GM18502 (cell line): Measurements from ENCODE around the gene AKNA.
A peak's percentile ranks its signal among the peaks of the same experiment; 100 is the strongest.

Experiments used
- ATAC-seq: cut with Tn5 transposase; IDR thresholded peaks from one replicate; pipeline ENCODE4 v1.9.1; 2021; ENCODE audit warnings: mild to moderate bottlenecking; ENCODE audit not compliant: unreplicated experiment, poor library complexity

Gene AKNA

DNA sequence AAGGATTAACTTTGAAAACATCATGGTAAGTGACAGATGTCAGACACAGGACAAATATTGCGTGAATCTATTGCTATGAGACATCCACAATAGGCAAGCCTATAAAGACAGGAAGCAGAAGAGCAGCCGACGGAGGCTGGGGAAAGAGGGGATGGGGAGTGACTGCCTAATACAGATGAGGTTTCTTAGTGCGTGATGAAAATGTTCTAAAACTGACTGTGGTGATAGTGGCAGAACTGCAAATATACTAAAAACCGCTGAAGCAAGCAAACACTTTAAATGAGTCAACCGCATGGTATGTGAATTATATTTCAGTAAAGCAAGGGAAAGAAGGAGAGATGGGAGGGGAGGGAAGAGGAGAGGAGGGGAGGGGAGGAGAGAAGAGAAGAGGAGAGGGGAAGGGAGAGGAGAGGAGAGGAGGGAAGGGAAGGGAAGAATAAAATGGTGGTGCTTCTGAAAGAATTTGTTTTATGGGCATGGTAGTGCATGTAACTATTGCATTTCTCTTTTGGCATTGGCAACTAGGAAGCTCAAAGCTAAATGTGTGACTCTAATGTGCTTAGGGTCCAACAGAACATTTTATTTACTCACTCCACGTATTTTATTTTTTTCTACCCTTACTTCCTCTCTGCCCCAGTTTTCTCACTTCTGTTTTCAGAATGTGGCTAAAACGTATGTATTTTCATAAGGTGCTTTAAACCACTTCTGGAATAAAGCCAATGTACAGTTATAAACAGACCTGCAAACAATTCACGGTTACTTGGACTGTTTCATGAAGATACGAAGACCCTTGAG, 21.3 kb downstream of the AKNA start:
- peak; percentile 55 for ATAC-seq

DNA sequence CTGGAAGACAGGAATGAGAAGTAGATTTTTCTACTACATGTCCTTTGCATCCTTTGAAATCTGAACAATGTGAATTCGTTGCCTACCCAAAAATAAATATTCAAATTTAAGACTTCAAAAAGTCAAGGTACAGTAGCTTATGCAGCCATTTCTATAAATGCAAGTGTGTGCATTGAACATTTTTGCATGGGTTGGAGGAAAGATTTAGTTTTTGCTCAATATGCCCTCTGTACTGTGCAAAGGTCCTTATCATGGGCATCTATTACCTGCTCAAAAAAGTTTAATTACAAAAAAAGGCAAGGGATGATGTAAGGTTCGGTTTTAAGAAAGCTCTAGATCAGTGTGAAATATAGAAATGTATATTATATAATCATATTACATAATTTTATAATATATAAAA, 22.6 kb downstream of the AKNA start:
- ATAC-seq: no peak

DNA sequence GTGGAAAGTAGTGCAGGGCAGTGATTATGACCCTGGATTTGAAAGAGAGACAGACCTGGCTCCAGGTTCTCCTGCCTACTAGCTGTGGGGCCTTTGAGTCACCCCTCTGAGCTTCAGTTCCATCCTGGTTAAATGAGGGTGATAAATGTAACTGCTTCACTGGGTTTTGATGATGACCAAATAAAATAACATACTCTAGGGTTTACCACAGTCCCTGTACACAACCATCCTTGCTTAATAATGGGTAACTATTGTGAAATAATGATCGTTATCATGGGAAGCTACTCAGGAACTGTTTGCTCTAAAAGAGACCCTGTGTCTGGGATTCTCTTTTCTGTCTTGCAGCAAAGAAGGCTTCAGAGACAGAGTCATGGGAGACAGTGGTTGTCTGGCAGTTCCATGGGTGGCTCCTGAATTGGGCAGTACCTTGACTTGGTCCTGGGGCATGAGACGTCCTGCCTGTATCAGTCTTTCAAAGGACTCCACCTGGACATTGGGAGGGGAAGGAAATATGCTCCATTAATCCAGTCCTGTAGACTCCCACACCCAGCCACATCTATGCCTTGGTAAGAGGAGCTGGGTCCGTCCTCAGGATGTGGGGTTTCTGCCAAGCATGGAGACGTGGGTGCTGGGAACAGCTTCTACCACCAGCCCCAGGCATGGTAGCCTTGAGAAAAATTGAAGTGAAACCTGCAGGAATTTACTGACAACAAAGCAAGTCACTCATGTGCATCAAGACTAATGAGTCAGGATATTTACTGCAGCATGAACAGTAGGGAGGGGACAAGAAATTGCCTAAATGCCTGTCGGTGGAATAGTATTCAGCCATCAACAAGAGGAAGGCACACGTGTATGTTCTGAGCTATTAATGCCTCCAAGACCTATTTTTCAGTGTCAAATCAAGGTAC, 23.4 kb downstream of the AKNA start:
- peak; percentile 30 for ATAC-seq

DNA sequence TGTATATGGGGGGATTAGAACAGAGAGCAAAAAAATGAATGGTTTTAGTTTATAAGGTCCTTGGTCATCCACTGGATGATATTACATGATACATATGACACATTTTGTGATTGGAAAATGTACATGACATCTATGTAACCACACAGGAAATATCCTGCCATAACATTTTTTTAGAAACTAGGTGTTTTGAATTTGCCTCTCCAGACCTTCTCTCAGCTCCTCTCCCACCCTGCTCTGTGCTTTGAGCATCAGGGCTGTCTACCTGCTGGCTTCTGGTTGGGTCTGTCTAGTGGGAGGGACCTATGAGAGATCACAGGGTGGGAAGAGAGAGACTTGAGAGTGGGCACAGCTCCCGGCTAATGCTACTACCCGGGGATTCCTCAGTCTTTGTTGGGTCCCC, 24.4 kb downstream of the AKNA start:
- ATAC-seq: no peak

DNA sequence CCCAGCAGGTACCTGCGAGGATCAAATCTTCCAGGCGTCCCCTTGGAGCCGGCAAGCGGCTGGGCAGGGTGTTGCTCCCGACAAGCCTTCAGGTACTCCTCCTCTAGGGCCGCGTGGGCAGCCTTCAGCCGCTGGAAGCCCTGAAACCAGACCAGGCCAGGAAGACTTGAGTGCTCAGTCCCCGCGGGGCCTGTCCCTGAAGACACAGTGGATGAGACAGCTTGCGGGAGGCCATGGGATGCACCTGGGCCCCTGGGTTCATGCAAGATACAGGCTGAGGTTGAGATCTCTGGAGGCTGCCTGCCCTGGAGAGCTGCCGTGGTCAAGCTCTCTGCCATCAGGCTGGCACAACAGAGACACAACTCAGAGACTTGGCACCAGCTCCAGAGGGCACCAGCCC, 25.4 kb downstream of the AKNA start:
- ATAC-seq: no peak

DNA sequence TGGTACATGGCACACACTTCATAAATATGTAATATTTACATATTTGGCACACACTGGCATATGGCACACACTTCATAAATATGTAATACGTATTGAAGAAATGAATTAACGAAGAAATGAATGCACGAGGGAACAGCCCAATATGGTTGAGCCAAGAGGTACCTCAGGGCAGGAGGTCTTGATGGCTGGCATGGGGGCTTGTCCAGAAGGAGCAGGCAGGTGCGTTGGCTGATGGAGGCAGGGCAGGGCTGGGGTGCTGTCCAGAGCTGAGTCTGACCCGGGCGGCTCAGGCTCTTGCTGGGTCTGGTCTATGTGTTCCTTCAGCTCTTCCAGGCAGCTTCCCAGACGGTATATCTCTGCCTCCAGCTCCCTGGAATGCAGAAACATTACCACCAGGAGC, 26.2 kb downstream of the AKNA start:
- no peak for ATAC-seq

DNA sequence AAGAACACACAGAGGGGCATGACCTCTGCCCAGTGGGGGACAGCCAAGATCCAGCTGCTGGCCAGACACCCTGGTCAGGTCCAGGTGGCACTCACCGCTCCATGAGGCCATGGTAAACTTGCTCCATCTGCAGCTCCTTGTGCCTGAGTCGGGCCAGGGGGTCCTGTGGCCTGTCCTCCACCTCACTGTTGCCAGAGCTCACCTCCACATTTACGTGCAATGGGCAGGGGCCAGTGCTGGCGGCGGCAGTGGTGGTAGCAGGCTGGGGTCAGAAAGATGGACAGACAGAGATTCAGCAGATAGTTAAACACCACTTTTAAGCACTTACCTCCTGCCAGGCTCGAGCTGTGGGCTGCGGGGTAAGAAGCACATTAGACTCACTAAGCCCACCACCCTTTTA, 28.0 kb downstream of the AKNA start:
- no peak for ATAC-seq

DNA sequence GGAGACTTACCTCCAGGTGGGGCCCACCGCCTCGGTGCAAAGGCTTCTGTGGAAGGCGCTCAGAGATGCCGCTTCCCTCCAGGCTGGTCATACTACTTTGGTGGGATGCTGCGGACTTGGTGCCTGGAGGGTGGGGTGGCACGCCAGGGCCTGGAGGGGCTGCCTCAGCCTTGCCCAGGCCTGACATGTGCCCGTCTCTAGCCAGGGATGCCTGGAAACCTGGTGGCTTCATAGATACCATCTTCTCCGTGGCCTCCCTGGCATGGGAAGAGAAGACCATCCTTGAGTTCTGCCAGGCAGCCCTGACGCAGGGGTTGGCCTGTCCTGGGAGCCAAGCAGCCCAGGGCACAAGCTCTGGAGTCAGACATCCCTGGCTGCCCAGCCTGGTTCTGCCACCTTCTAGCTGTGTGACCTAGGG, 29.9 kb downstream of the AKNA start:
- no peak for ATAC-seq

DNA sequence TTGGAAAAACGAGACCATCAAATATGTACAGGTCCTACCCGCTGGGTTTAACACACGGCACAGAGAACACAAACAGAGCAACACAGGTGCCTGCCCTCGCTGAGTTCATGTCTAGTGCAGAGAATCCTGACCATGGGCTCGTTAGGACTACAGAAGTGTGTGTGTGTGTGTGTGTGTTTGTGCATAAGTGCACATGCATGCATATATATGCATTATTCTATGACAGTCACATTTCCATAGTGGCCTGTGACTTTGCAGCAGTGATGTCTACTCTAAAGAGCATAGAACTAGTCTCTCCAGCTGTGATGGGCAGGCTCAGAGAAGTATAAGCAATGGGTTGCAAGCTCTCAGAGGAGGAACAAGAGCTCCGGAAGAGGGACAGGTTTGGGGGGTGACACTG, 30.4 kb downstream of the AKNA start:
- no peak for ATAC-seq

DNA sequence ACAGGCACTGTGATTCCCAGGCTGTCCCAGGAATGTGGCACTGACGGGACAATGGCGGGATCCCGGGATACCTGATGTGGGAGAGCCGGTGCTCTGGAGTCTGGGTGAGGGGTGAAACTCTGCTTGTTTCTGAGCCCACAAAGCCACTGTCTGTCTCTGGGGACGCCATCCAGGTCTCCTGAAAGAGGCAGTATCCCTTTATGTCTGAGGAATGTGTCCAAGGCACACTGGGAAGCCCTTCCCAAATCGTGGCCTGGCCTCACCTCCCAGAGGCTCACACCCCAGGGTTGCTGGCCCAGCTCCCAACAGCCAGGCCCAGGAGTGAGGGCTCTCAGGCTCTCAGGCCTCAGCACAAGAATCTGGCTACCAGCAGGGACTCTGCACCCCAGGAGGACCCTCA, 31.0 kb downstream of the AKNA start:
- no peak for ATAC-seq

DNA sequence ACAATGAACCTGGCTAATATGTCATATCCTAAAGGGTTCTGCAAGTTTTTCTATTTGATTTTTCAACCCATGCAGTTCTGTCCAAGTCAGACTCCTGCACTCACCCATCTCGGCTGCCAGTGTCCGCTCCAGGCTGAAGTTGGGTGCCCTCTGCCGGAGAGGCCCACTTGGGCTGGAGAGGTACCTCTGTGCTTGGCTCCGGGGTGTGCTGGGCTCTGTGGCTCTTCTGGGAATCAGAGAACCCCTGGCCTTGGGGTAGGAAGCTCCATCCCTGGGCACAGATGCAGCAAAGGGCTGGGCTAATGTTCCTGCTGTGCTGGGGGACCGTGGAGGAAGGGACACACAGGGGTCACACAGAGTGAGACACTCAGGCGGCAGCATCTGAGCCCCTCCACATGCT, 32.0 kb downstream of the AKNA start:
- ATAC-seq: no peak

DNA sequence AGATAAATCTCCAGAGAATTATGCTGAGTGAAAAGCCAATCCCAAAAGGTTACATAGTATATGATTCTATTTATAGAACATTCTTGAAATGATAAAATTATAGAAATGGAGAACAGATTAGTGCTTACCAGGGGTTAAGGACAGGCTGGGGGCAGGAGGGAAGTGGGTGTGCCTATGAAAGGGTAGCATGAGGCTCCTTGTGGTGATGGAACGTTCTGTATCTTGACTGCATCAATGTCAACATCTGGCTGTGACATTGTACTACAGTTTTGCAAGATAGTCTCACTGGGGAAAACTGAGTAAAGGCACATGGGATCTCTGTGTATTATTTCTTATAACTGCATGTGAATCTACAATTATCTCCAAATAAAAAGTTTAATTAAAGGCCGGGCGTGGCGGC, 35.9 kb downstream of the AKNA start:
- no peak for ATAC-seq

DNA sequence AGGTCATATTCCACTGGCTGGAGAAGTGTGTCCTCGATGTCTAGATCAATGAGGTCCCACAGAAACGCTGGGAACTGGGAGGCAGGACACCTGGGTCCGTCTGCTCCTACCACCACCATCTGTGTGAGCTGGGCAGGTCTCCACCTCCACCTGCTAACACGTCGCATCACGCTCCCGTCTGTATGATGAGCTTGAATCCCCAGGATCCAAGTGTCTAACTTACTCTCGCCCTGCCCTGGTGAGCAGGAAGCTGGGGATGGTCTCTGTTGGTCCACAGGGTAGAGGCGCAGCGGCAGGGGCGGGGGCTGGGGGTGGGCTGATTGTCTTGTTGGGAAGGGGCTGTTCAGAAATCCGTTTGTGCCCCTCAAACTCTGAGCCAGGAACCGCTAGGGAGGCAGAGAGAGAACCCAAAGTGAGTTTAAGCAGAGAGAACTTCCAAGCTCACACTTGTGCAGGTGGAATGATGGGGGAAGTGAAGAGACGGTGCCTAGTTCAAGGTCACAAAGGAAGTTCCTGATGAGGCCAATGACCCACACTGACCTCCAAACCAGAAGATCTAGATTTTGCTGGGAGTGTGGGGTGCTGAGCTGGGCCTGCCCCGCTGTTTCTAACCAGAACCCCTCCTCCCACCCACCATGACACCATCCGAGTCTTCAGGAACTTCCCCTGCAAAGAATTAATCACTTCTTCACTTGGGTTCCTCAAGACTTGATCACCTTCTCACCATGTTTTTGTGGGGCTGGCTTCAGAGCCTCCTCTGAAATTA, 37.0 kb downstream of the AKNA start:
- no peak for ATAC-seq

DNA sequence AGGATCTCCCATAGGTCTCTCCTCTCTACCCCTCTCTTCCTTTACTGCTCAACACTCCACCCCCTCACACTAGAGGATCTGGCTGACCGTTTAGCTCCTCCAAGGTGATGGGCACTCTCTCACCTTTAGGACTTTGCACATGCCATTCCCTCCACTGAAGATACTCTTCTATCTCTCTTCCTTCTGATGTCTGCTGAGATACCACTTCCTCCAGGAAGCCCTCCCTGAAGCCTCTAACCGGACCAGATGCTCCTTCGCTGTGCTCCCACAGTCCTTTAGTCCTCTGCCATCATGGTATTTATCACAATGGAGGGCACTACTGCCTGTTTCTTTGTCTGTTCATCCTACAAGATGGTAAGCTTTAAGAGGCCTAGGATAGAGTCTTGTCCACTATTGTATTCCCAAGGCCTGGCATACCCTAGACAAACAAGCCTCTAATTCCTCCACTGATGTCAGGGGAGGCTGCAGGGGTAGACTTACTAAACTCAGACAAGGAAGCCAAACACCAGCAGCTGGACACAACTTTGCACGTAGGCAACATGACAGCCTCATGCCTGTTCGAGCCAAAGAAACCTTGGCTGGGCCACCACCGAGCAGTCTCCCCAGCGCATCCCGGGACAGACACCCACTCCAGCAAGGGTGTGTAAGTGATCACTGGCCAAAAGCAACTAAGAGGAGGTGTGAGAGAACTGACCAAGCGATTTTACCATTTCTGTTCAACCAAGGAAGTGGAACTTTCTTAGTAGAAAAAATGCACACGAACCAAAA, 37.9 kb downstream of the AKNA start:
- ATAC-seq: no peak

DNA sequence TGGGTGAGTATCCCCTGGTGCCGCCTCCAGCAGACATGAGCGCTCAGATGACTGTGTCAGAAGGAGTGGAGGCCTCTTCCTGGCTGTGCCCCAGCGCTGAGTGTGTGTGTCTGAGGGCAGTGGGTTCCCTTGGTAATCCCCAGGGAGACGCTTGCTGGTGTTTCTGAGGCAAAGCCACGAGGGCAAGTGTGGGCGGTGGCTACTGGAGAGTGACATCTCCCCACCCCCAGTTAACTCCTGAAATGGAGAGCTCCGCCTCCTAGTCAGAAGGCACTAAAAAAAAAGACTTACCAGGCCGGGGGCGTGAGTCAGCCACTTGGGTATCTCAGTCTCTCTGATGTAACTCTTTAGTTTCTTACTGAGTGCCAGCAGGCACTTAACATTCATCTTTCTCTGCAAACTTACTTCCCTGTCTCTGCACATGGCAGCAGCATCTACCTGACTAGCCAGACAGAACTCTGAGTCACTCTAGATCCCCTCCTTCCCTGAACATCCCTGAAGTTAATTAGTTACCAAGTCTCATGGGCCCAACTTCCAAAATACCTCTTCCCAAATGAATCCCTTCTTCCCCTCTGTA, 38.8 kb downstream of the AKNA start:
- ATAC-seq: peak; percentile 93

DNA sequence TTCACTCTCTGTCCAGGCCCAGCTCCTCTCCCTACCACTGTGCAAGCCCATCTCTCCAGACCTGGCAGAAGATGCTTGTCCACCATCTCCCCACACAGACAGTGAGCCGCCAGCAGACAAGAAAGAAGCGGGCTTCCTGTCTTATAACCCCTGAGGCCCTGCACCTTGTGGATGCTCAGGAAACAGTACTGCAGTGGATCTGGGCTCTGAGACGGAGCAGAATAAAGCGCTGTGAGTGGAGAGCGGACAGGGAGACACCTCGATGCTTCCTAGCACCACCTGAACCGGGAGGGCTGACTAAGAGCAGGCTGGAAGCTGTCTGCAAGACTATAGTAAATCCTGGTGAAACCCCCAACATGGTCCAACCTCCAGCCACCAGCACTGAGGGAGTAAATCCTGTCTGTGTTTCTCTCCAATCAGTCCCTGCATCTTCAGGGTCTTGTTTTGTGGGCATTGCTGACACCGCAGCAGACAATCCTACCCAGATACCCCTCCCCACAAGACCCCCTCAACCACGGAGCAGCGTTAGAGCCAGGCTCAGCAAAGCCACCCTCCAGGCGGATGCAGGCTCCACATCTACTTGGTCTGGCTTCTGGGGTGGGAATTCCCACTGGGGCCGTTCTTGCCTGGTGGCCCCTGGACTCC, 39.4 kb downstream of the AKNA start:
- no peak for ATAC-seq

DNA sequence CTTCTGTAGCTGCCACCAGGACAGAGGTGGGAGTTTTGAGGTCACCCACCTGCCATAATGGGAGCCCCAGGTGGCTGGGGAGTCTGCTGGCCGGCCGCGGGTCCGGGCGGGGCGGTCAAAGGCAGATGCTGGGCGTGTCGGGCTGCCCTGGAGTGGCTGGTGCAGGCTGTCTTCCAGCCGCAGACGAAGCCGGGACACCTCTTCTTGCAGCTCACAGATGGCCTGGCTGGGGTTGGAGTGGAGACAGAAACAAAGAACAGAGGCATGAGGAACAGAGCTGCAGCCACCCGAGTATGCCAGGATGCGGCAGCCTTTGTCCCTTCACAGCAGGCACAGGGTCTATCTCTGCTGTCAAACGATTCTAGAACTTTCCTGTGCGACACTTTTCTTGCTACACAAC, 40.1 kb downstream of the AKNA start:
- no peak for ATAC-seq

DNA sequence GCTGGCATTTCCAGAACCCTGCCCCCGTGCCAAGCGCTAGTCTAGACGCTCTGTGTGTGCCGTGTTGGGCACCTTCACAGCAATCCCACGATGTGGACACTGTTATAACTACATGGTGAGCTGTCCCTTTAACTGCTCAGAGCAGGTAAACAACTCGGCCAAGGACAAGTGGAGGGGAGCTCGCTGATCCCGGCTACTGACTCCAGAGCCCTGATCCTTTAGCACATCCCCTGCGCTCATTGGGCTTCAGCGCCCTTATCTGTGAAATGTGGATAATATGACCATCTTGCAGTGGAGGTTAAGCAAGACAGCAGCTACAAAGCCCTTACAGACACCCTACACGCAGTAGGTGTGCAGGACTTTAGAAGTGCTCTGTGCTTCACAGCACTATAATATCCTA, 41.6 kb downstream of the AKNA start:
- no peak for ATAC-seq

DNA sequence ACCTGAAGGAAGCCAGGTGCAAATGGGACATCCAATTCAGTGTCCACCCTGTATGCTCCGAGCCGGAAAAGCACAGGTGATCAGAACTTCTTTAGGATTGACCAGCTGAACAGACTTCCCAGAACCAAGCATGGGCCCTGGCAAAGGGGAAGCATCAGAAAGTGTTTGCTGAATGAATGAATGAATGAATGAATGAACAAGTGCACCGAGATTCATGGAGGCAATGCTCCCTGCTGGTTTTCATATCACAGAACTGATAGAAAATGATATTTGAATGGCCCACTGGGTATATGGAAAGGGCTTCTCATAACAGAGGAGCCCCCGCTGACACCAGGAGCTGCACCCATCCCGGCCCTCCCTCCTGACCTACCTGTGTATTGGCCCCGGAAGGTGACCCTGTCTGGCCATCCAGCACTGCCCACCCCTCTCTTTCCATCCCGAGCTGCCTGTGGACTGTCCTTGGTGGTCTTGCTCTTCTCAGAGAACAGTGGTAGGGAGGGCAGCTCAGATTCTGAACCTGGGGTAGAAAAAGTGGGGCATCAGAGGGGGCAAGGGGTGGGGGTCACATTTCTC, 42.2 kb downstream of the AKNA start:
- ATAC-seq: no peak
